SJSA1 (cell line): ENCODE measurements around the gene HSPB6. TPM values are rescaled to one million over a fixed set of nuclear protein-coding genes. Genes with fewer than 3 reads are reported as not detected.

ENCODE experiments used
- DNase-seq, 2 experiments: peaks; one replicate each; pipeline ENCODE4 v3.0.0-alpha.2; 2015 to 2020; ENCODE audit warnings: low spot score in 2 of 2, low read depth in 1 of 2
- H3K27ac ChIP-seq: fragments of 250-450 bp; sonication (Bioruptor Pico); 2 replicates; pipeline ENCODE4 v1.5.1; 2020; ENCODE audit warnings: mild to moderate bottlenecking, moderate library complexity
- H3K27me3 ChIP-seq: fragments of 250-450 bp; sonication (Bioruptor Pico); replicated peaks from 2 replicates; pipeline ENCODE4 v1.5.1; 2020; ENCODE audit warnings: mild to moderate bottlenecking, moderate library complexity
- H3K36me3 ChIP-seq: fragments of 250-450 bp; sonication (Bioruptor Pico); 2 replicates; pipeline ENCODE4 v1.5.1; 2020; ENCODE audit warnings: mild to moderate bottlenecking
- H3K4me1 ChIP-seq: fragments of 250-450 bp; sonication (Bioruptor Pico); replicated peaks from 2 replicates; pipeline ENCODE4 v1.6.1; 2021; ENCODE audit warnings: mild to moderate bottlenecking
- H3K4me3 ChIP-seq: fragments of 250-450 bp; sonication (Bioruptor Pico); 2 replicates; pipeline ENCODE4 v1.5.1; 2020; ENCODE audit warnings: mild to moderate bottlenecking
- H3K9me3 ChIP-seq: fragments of 250-450 bp; sonication (Bioruptor Pico); replicated peaks from 2 replicates; pipeline ENCODE4 v1.5.1; 2020; ENCODE audit warnings: mild to moderate bottlenecking
- total RNA-seq: library from RNA; depleted of rRNA; stranded (reverse); fragments of >200 nt; shearing (Covaris generic); gene quantifications from 2 replicates; pipeline ENCODE4 v1.2.3, GENCODE V29; 2014

HSPB6 gene
- total RNA-seq, 1 experiment from 2014 or later: not detected

DNA sequence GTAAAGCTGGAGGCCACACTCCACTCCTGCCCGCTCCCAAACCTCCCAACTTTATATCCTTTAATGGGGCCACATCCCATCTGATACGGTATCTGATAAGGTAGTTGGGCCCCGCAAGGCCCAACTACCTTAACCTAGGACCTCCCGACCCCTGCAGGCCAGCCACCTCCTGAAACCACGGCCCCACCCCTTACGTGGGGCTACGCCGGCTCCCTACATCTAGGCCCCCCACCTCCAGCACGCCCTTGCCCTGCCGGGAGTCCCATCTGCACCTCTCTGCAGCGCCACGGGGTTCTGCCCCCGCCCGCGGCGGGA, 16.8 kb downstream of the HSPB6 start:
- H3K36me3 ChIP-seq: peaks cover 42% of the 10 kb centered on the region
- H3K27me3 ChIP-seq: no peaks in the 10 kb centered on the region
- peak overlapping the region; percentile 47 for H3K4me3 ChIP-seq
- peaks cover 11% of the 10 kb centered on the region for H3K4me1 ChIP-seq
- H3K27ac ChIP-seq: no peak overlapping the region
- no peak for DNase-seq
- H3K9me3 ChIP-seq: no peaks in the 10 kb centered on the region

DNA sequence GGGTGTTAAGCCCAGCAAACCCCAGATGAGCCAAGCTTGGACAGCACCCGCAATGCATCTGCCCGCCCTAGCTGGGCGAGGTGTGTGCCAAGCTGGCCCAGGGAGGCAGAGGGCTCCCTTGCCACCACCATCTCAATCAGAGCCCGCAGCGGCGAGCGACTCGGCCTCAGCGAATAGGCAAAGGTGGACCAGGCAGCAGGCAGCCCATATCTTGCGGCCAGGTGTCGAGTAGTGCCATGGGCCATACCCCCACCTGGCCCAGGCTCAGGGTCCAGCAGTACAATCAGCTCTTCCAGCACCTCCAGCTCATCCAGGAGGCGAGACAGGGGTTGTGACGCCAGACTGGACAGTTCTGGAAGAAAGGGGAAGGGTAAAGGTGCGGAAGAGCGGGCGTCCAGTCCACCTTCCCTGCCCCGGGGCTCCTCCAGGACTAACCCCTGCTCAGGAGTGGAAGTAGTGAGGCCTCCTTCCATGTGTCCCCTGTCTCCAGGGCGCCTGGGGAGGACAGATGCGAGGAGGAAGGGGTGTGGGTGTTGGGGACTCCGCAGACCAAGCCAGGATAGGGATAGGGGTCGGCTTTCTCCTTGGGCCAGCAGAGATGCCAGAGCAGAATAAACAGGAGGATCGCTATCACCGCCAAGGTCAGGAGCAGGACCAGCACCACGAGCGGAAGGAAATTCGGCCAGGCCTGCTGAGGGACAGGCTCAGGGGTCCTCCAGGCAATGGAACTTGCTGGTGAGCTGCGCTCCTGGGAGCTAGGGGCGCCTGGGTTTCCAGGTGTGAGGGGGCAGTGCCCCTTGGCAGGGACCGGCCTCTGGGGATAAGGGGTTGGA, 17.3 kb downstream of the HSPB6 start:
- peaks cover 11% of the 10 kb centered on the region for H3K4me1 ChIP-seq
- no peak overlapping the region for H3K27ac ChIP-seq
- H3K27me3 ChIP-seq: no peaks in the 10 kb centered on the region
- peaks cover 47% of the 10 kb centered on the region for H3K36me3 ChIP-seq
- H3K4me3 ChIP-seq: peak overlapping the region; percentile 47
- no peaks in the 10 kb centered on the region for H3K9me3 ChIP-seq
- peak in 1 of 2 experiments; percentile 16 for DNase-seq

DNA sequence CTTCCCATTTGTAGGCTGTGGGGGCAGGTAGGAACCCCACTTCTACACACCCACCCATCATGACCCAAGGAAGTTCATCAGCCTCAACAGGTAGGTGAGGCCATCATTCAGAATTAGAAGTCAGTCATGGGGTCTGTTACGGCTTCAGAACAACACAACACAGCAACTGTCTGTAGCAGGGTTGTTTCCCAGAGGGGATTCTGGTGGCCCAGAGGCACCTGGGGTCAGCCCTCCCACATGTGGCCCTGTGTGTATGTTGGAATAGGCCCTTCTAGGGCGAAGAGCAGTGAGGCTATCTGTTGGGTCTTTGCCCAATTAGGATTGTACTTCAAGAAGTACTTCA, 18.0 kb downstream of the HSPB6 start:
- Histone ChIP-seq H3K9me3 (no peaks in the 10 kb centered on the region), H3K27me3 (no peaks in the 10 kb centered on the region), H3K4me3 (no peak overlapping the region), H3K27ac (no peak overlapping the region), H3K36me3 (peaks cover 54% of the 10 kb centered on the region), H3K4me1 (peaks cover 11% of the 10 kb centered on the region)
- DNase-seq: no peak

- no peak overlapping the region for H3K27ac ChIP-seq
- no peak for DNase-seq
- no peak overlapping the region for H3K4me3 ChIP-seq
- no peaks in the 10 kb centered on the region for H3K27me3 ChIP-seq
- H3K9me3 ChIP-seq: no peaks in the 10 kb centered on the region
- H3K4me1 ChIP-seq: peaks cover 11% of the 10 kb centered on the region
- peaks cover 59% of the 10 kb centered on the region for H3K36me3 ChIP-seq
Observed at GRCh38 chr19:35738021-35738886, 18.6 kb downstream of the HSPB6 start.

DNA sequence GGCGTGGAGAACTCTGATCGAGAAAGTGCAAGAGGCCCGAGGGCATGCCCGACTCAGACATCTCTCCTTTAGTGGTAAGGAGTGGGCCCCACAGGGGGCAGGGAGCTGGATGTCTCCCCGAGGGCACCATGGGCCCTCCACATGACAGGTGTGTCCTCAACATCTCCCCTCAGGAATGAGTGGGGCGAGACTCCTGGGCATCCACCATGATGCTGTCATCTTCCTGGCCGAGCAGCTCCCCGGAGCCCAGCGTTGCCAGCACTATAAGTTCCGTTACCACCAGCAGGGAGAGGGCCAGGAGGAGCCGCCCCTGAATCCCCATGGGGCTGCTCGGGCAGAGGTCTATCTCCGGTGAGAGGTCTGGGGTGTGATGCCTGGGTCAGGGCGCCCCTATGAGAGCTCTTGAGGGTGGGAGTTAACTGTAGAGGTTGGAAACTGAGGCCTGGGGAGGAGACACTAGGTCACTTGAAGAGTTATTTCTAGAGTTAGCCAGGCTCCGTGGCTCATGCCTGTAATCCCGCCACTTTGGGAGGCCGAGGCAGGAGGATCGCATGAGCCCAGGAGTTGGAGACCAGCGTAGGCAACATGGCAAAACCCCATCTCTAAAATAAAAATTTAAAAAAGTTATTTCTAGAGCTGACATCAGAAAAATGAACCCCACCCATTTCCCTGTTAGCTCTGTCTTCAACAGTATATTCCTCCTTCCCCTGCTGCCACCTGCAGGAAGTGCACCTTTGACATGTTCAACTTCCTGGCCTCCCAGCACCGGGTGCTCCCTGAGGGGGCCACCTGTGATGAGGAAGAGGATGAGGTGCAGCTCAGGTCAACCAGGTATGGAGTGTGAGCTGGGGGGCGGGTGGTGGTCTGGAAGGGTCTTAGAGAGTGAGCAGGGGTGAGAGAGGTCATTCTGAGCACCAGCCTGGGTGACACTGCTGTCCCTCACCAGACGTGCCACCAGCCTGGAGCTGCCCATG, 19.6 kb downstream of the HSPB6 start:
- Histone ChIP-seq H3K27ac (no peak overlapping the region), H3K4me1 (peaks cover 11% of the 10 kb centered on the region), H3K9me3 (no peaks in the 10 kb centered on the region), H3K4me3 (no peak overlapping the region), H3K27me3 (no peaks in the 10 kb centered on the region), H3K36me3 (peaks cover 67% of the 10 kb centered on the region)
- no peak for DNase-seq

- H3K9me3 ChIP-seq: no peaks in the 10 kb centered on the region
- H3K36me3 ChIP-seq: peaks cover 90% of the 10 kb centered on the region
- DNase-seq: no peak
- peaks cover 2% of the 10 kb centered on the region for H3K4me1 ChIP-seq
- H3K4me3 ChIP-seq: no peak overlapping the region
- no peak overlapping the region for H3K27ac ChIP-seq
- H3K27me3 ChIP-seq: no peaks in the 10 kb centered on the region
Observed at GRCh38 chr19:35734889-35735288, 21.9 kb downstream of the HSPB6 start.

DNA sequence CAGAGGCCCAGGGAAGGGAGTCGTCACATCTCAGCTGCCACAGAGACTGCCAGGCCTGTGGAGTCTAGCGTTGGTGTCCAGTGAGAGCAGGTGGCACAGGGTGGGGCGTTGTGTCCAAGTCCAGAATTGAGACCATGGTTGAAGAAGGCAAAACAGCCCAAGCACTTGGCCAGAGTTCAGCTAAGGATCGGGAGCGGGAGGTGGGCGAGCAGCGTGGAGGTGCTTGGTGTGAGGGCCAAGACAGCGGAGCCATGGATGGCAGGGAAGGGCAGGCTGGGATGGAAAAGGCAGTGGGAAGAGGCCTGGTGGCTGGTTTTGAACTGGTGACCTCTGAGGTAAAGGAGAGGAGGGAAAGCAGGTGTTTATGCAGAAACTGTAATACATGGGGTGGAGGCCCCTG, 22.6 kb downstream of the HSPB6 start:
- Histone ChIP-seq H3K27me3 (no peaks in the 10 kb centered on the region), H3K9me3 (no peaks in the 10 kb centered on the region), H3K36me3 (peaks cover 96% of the 10 kb centered on the region), H3K4me3 (no peak overlapping the region), H3K27ac (no peak overlapping the region), H3K4me1 (no peaks in the 10 kb centered on the region; the same call in 1 of the 2 replicates)
- no peak for DNase-seq

DNA sequence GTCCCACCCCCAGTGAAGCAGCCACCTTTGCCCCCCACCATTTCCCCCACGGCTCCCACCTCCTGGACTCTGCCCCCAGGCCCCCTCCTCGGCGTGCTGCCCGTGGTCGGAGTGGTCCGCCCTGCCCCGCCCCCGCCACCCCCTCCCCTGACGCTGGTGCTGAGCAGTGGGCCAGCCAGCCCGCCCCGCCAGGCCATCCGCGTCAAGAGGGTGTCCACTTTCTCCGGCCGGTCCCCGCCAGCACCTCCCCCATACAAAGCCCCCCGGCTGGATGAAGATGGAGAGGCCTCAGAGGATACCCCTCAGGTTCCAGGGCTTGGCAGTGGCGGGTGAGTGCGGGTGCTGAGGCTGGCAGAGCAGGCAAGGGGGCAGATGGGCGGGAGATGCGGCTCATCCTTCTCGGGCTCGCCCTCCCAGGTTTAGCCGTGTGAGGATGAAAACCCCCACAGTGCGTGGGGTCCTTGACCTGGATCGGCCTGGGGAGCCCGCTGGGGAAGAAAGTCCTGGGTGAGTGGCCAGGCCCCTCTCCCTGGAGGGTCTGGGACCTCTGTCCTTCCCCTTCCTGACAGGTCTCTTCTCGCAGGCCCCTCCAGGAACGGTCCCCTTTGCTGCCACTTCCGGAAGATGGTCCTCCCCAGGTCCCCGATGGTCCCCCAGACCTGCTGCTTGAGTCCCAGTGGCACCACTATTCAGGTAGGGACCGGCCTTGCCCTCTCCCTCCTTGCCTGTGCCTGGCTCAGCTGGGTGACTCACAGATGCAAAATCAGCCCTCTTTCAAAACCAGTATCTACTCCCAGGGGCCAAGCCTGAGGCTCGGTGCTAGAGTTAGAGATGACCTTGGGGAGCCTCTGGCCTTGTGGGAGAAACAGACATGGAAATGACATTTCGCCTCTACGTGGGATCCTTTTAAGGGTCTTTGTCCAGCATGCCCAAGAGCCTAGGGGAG, 23.4 kb downstream of the HSPB6 start:
- DNase-seq: no peak
- Histone ChIP-seq H3K27me3 (no peaks in the 10 kb centered on the region), H3K9me3 (no peaks in the 10 kb centered on the region), H3K4me3 (no peak overlapping the region), H3K4me1 (no peaks in the 10 kb centered on the region), H3K36me3 (peaks cover 97% of the 10 kb centered on the region), H3K27ac (no peak overlapping the region)

- H3K4me3 ChIP-seq: no peak overlapping the region
- DNase-seq: no peak
- no peaks in the 10 kb centered on the region for H3K27me3 ChIP-seq
Observed at GRCh38 chr19:35732540-35733179, 24.2 kb downstream of the HSPB6 start.

DNA sequence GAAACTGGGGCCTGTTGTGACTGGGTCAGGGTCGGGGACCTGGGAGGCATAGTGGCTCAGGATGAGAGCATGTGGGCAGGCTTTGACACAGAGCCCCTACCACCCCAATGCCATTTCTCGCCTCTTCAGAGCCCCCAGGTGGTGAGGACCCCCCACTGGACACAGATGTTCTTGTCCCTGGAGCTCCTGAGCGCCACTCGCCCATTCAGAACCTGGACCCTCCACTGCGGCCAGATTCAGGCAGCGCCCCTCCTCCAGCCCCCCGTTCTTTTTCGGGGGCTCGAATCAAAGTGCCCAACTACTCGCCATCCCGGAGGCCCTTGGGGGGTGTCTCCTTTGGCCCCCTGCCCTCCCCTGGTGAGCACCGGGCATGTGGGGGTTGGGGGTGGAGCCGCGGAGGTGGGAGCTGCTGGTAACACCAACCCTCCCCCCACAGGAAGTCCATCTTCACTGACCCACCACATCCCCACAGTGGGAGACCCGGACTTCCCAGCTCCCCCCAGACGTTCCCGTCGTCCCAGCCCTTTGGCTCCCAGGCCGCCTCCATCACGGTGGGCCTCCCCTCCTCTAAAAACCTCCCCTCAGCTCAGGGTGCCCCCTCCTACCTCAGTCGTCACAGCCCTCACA, 24.9 kb downstream of the HSPB6 start:
- Histone ChIP-seq H3K27ac (no peak overlapping the region), H3K36me3 (peaks cover 97% of the 10 kb centered on the region), H3K4me3 (no peak overlapping the region), H3K9me3 (no peaks in the 10 kb centered on the region), H3K27me3 (no peaks in the 10 kb centered on the region), H3K4me1 (no peaks in the 10 kb centered on the region)
- DNase-seq: no peak

More at GRCh38 chr19:35732540-35733179, 24.2 kb downstream of the HSPB6 start:
- Histone ChIP-seq H3K27ac (no peak overlapping the region), H3K4me1 (no peaks in the 10 kb centered on the region), H3K36me3 (peaks cover 97% of the 10 kb centered on the region), H3K9me3 (no peaks in the 10 kb centered on the region)

GRCh38 chr19:35731353-35731752, 25.5 kb downstream of the HSPB6 start:
- DNase-seq: no peak
- Histone ChIP-seq H3K4me1 (no peaks in the 10 kb centered on the region), H3K27ac (no peak overlapping the region), H3K27me3 (no peaks in the 10 kb centered on the region), H3K36me3 (peaks cover 95% of the 10 kb centered on the region), H3K4me3 (no peak overlapping the region), H3K9me3 (no peaks in the 10 kb centered on the region)

DNA sequence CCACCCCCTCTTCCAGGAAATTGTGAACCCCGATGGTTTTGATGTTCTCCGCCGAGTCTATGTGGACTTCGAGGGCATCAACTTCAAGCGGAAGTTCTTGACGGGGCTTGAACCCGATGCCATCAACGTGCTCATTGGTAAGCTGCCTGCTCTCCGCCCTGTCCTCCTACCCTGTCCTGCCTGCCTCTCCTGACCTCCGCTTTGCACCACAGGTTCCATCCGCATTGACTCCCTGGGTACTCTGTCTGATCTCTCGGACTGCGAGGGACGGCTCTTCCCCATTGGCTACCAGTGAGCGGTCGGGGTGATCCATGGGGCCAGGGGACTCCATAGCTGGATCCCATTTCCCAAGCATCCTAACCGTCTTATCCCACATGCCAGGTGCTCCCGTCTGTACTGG, 26.5 kb downstream of the HSPB6 start:
- DNase-seq: no peak
- Histone ChIP-seq H3K4me3 (no peak overlapping the region), H3K9me3 (no peaks in the 10 kb centered on the region), H3K27ac (no peak overlapping the region), H3K4me1 (no peaks in the 10 kb centered on the region), H3K36me3 (peaks cover 95% of the 10 kb centered on the region), H3K27me3 (no peaks in the 10 kb centered on the region)
